NB4 (cell line): ENCODE data around the gene CTBP2.

Experiments used
- POLR2A ChIP-seq: IDR thresholded peaks from 2 replicates; pipeline ENCODE4 v1.6.1; 2011; ENCODE audit warnings: mild to moderate bottlenecking; ENCODE audit not compliant: insufficient read length; ENCODE audit errors: extremely low read depth
- TF ChIP-seq, protein P1 (sequence below): IDR thresholded peaks from one replicate; pipeline ENCODE4 v1.5.1; 2012; ENCODE audit warnings: low read depth, low read length
- TF ChIP-seq, protein P2 (sequence below): IDR thresholded peaks from 2 replicates; pipeline ENCODE4 v1.6.1; 2011; ENCODE audit warnings: low read depth, low read length

DNA sequence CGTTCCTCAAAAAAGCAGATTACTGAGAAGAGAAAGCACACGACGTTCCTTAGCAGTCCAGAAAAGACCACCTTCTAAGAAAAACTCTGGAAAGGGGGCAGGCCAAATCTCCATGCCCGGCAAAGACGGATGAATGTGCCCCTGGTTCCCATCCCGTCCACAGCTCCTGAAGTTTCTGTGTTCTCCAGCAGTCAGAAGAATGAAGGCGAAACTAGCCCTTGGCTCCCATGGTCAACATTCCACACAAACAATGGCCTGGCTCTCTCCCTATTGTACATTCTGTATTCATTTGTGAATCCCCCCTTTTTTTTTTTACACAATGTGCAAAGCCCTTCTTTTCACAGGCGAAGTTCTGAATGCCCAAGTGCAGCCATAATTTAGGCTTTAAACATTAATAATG is 5.3 kb downstream of the CTBP2 start:
- TF ChIP-seq, protein P1, sequence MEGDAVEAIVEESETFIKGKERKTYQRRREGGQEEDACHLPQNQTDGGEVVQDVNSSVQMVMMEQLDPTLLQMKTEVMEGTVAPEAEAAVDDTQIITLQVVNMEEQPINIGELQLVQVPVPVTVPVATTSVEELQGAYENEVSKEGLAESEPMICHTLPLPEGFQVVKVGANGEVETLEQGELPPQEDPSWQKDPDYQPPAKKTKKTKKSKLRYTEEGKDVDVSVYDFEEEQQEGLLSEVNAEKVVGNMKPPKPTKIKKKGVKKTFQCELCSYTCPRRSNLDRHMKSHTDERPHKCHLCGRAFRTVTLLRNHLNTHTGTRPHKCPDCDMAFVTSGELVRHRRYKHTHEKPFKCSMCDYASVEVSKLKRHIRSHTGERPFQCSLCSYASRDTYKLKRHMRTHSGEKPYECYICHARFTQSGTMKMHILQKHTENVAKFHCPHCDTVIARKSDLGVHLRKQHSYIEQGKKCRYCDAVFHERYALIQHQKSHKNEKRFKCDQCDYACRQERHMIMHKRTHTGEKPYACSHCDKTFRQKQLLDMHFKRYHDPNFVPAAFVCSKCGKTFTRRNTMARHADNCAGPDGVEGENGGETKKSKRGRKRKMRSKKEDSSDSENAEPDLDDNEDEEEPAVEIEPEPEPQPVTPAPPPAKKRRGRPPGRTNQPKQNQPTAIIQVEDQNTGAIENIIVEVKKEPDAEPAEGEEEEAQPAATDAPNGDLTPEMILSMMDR = no peak
- TF ChIP-seq, protein P2, sequence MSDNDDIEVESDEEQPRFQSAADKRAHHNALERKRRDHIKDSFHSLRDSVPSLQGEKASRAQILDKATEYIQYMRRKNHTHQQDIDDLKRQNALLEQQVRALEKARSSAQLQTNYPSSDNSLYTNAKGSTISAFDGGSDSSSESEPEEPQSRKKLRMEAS = no peak
- TF ChIP-seq POLR2A = no peak
